HG03457 (cell line): ENCODE measurements around the gene MAD1L1.
"Not testable (repeated sequence)": the region's sequence is repeated elsewhere in the genome, so short reads cannot be mapped to it uniquely, and the experiment has no call there.

Source experiments
- ATAC-seq: cut with Tn5 transposase; IDR thresholded peaks from one replicate; pipeline ENCODE4 v1.9.1; 2021; ENCODE audit warnings: moderate number of reproducible peaks; ENCODE audit not compliant: unreplicated experiment

MAD1L1 gene

GRCh38 chr7:2162004-2162902, 70.5 kb downstream of the MAD1L1 start:
- ATAC-seq, result not testable (repeated sequence)

GRCh38 chr7:2159176-2159520, 73.6 kb downstream of the MAD1L1 start:
- no peak for ATAC-seq

- ATAC-seq, result no peak
These were observed 74.2 kb downstream of the MAD1L1 start for GRCh38 chr7:2158331-2159175.

GRCh38 chr7:2157473-2158279, 75.1 kb downstream of the MAD1L1 start:
- ATAC-seq, result no peak

- ATAC-seq, result no peak
These were observed 75.8 kb downstream of the MAD1L1 start for GRCh38 chr7:2156756-2157472.

GRCh38 chr7:2154831-2155230, 77.9 kb downstream of the MAD1L1 start:
- ATAC-seq, result no peak

- ATAC-seq, result no peak
These were observed 78.6 kb downstream of the MAD1L1 start for GRCh38 chr7:2154121-2154520.

- no peak for ATAC-seq
These were observed 80.1 kb downstream of the MAD1L1 start for GRCh38 chr7:2152646-2153045.

- ATAC-seq, result no peak
These were observed 80.7 kb downstream of the MAD1L1 start for GRCh38 chr7:2151801-2152612.

- ATAC-seq, result no peak
These were observed 81.5 kb downstream of the MAD1L1 start for GRCh38 chr7:2151237-2151636.

- ATAC-seq, result no peak
These were observed 82.3 kb downstream of the MAD1L1 start for GRCh38 chr7:2150445-2150815.

GRCh38 chr7:2149672-2150444, 82.9 kb downstream of the MAD1L1 start:
- no peak for ATAC-seq

- no peak for ATAC-seq
These were observed 83.9 kb downstream of the MAD1L1 start for GRCh38 chr7:2148814-2149213.

- ATAC-seq, result no peak
These were observed 84.6 kb downstream of the MAD1L1 start for GRCh38 chr7:2148189-2148588.

- ATAC-seq, result no peak
These were observed 85.9 kb downstream of the MAD1L1 start for GRCh38 chr7:2146676-2147472.

GRCh38 chr7:2145835-2146580, 86.7 kb downstream of the MAD1L1 start:
- ATAC-seq, result no peak

GRCh38 chr7:2144926-2145325, 87.8 kb downstream of the MAD1L1 start:
- ATAC-seq, result no peak
